ENCODE data around the gene PRPS1. TPM values are rescaled to one million over a fixed set of nuclear protein-coding genes. Genes with fewer than 3 reads are reported as not detected.

PRPS1 gene
- polyA plus RNA-seq, 1 donor from 2014 or later: 60.8 TPM

GRCh38 chrX:107687445-107687844 lies 59.1 kb downstream of the PRPS1 start:
- no peak overlapping the region for H3K9ac ChIP-seq (ENCODE audit: low read length)
- H3K9me2 ChIP-seq (ENCODE audit: insufficient read depth, low read length): no peaks in the 10 kb centered on the region
- H3K4me2 ChIP-seq (ENCODE audit: low read length): no peak overlapping the region
- H2AFZ ChIP-seq (ENCODE audit: low read depth, low read length): no peak overlapping the region
- H3F3A ChIP-seq (ENCODE audit: insufficient read depth, low read length, poor library complexity, severe bottlenecking): no peaks in the 10 kb centered on the region
- no peaks in the 10 kb centered on the region for H4K20me1 ChIP-seq (ENCODE audit: insufficient read depth)
- H3K9me3 ChIP-seq (ENCODE audit: low read length): no peaks in the 10 kb centered on the region
- H3K4me3 ChIP-seq (ENCODE audit: low read length): no peak overlapping the region
- H3K36me3 ChIP-seq (ENCODE audit: insufficient read depth, low read length): no peaks in the 10 kb centered on the region
- no peak overlapping the region for H3K27ac ChIP-seq (ENCODE audit: low read length)
- no peaks in the 10 kb centered on the region for H3K79me2 ChIP-seq (replicated peaks; ENCODE audit: insufficient read depth, low read length)
- H3K27me3 ChIP-seq (ENCODE audit: insufficient read depth, low read depth, low read length): no peaks in the 10 kb centered on the region
- TF ChIP-seq CTCF (IDR thresholded peaks at IDR 0.05; ENCODE audit: poor library complexity, severe bottlenecking) (no peak), TAF1 (IDR thresholded peaks at IDR 0.05; ENCODE audit: low read depth) (no peak), SMC3 (conservative IDR thresholded peaks at IDR 0.05; ENCODE audit: poor library complexity) (no peak), POLR2AphosphoS5 (IDR thresholded peaks at IDR 0.05) (no peak), MXI1 (conservative IDR thresholded peaks at IDR 0.05; ENCODE audit: poor library complexity, severe bottlenecking) (no peak), RAD21 (conservative IDR thresholded peaks at IDR 0.05) (no peak), EZH2 (IDR thresholded peaks at IDR 0.05; ENCODE audit: borderline replicate concordance, insufficient read depth, low read length, poor library complexity, severe bottlenecking) (no peak), EP300 (conservative IDR thresholded peaks at IDR 0.05; ENCODE audit: poor library complexity, severe bottlenecking) (no peak)
- TF ChIP-seq, protein P1, sequence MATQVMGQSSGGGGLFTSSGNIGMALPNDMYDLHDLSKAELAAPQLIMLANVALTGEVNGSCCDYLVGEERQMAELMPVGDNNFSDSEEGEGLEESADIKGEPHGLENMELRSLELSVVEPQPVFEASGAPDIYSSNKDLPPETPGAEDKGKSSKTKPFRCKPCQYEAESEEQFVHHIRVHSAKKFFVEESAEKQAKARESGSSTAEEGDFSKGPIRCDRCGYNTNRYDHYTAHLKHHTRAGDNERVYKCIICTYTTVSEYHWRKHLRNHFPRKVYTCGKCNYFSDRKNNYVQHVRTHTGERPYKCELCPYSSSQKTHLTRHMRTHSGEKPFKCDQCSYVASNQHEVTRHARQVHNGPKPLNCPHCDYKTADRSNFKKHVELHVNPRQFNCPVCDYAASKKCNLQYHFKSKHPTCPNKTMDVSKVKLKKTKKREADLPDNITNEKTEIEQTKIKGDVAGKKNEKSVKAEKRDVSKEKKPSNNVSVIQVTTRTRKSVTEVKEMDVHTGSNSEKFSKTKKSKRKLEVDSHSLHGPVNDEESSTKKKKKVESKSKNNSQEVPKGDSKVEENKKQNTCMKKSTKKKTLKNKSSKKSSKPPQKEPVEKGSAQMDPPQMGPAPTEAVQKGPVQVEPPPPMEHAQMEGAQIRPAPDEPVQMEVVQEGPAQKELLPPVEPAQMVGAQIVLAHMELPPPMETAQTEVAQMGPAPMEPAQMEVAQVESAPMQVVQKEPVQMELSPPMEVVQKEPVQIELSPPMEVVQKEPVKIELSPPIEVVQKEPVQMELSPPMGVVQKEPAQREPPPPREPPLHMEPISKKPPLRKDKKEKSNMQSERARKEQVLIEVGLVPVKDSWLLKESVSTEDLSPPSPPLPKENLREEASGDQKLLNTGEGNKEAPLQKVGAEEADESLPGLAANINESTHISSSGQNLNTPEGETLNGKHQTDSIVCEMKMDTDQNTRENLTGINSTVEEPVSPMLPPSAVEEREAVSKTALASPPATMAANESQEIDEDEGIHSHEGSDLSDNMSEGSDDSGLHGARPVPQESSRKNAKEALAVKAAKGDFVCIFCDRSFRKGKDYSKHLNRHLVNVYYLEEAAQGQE (IDR thresholded peaks at IDR 0.05; ENCODE audit: borderline replicate concordance): no peak

DNA sequence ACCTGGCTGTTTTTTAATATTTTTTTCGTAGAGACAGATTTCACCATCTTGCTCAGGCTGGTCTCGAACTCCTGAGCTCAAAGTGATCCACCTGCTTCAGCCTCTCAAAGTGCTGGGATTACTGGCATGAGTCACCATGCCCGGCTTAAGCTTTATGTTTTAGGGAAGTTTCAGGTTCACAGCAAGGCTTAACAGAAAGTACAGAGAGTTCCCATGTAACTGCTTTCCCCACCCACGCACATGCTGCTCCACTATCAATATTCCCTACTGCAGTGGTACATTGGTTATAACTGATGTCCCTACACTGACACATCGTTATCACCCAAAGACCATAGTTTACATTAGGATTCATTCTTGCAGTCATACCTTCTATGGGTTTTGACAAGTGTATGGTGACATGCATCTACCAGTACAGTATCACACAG lies 62.7 kb downstream of the PRPS1 start:
- no peak overlapping the region for H3K9ac ChIP-seq (ENCODE audit: low read length)
- H3K27ac ChIP-seq (ENCODE audit: low read length): no peak overlapping the region
- H3K9me3 ChIP-seq (ENCODE audit: low read length): no peaks in the 10 kb centered on the region
- no peaks in the 10 kb centered on the region for H3K36me3 ChIP-seq (ENCODE audit: insufficient read depth, low read length)
- no peaks in the 10 kb centered on the region for H4K20me1 ChIP-seq (ENCODE audit: insufficient read depth)
- H3K4me2 ChIP-seq (ENCODE audit: low read length): no peak overlapping the region
- no peak overlapping the region for H3K4me3 ChIP-seq (ENCODE audit: low read length)
- no peaks in the 10 kb centered on the region for H3K79me2 ChIP-seq (replicated peaks; ENCODE audit: insufficient read depth, low read length)
- no peaks in the 10 kb centered on the region for H3K9me2 ChIP-seq (ENCODE audit: insufficient read depth, low read length)
- TF ChIP-seq, protein P1 (IDR thresholded peaks at IDR 0.05; ENCODE audit: borderline replicate concordance): no peak
- TF ChIP-seq SMC3 (conservative IDR thresholded peaks at IDR 0.05; ENCODE audit: poor library complexity) (no peak), TAF1 (IDR thresholded peaks at IDR 0.05; ENCODE audit: low read depth) (no peak), EP300 (conservative IDR thresholded peaks at IDR 0.05; ENCODE audit: poor library complexity, severe bottlenecking) (no peak), CTCF (IDR thresholded peaks at IDR 0.05; ENCODE audit: poor library complexity, severe bottlenecking) (no peak)
- no peaks in the 10 kb centered on the region for H3K27me3 ChIP-seq (ENCODE audit: insufficient read depth, low read depth, low read length)
- H3F3A ChIP-seq (ENCODE audit: insufficient read depth, low read length, poor library complexity, severe bottlenecking): no peaks in the 10 kb centered on the region
- H2AFZ ChIP-seq (ENCODE audit: low read depth, low read length): no peak overlapping the region

Data from neural cell (in vitro differentiated cells).